Spleen (tissue), 7 donors: ENCODE data around the gene ATAD3B.
A peak's percentile ranks its signal among the peaks of the same experiment; 100 is the strongest.

Experiments
- POLR2AphosphoS5 ChIP-seq, 3 donors: sonication (generic); formaldehyde crosslinking; IDR thresholded peaks; one replicate each; pipeline ENCODE4 v1.5.1; 2017; ENCODE audit warnings: antibody characterized with exemption in 3 of 3
- TF ChIP-seq, protein P1 (sequence below), 11 experiments: fragments of 200-600 bp in 7 of 11; fragments of 450-650 bp in 4 of 11; sonication (generic) in 4 of 11; IDR thresholded peaks in 8 of 11; conservative IDR thresholded peaks in 3 of 11; 1 replicate in 7 of 11; 2 replicates in 4 of 11; pipeline versions ENCODE4 v1.4.0 to v1.8.0; 2016 to 2021; ENCODE audit warnings: antibody characterized with exemption in 11 of 11, inconsistent platforms in 4 of 11, mild to moderate bottlenecking in 1 of 11
- donor health status: DM: no; HTN: no; CAD: no; lungs with moderate emphysema.
- donor health status: DM: no; HTN: no; CAD: no.
- donor health status: DM: no; HTN: no; CAD: no.

DNA sequence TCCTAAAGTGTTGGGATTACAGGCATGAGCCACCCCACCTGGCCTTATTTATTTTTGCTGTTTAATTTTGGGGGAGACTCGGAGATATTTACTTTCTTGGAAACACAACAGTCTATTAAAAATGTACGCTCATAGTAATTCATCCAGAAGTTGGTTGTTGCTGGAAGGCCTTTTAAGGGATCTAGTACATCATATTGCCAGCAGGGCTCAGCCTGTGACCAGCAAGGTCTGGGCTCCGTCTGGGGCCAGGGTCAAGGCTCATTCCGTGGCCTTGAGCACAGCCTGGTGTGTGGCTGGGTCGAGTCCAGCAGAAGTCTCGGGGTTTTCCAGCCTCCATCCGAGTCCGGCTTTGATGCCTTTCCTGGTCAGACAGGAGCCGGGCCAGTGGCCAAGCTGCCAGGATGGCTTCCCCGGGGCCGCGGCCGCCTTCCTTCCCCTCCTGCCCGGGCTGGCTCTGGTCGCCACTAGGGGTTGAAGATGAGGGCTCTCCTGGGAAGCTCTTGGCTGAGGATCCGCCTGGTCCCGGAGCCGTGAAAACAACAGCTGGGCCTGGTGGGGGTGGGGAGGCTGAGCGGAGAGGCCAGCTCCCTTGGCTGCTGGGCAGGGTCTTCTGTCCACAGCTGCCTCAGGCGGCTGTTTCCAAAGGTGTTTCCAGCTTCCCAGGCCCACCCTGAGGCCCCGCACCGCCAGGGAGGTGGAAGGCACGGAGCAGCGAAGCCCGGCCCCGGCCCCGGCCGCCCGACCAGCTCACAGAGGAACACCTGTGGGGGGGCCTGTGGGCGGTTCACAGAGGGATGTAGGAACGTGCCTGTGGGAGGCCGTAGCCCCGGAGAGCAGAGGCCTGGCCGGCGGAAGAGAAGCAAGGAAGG lies 41.2 kb upstream of the ATAD3B start:
- peak; percentile 68 to 81 (median 74) for TF ChIP-seq POLR2AphosphoS5 (IDR thresholded peaks at IDR 0.05)
- TF ChIP-seq, protein P1, sequence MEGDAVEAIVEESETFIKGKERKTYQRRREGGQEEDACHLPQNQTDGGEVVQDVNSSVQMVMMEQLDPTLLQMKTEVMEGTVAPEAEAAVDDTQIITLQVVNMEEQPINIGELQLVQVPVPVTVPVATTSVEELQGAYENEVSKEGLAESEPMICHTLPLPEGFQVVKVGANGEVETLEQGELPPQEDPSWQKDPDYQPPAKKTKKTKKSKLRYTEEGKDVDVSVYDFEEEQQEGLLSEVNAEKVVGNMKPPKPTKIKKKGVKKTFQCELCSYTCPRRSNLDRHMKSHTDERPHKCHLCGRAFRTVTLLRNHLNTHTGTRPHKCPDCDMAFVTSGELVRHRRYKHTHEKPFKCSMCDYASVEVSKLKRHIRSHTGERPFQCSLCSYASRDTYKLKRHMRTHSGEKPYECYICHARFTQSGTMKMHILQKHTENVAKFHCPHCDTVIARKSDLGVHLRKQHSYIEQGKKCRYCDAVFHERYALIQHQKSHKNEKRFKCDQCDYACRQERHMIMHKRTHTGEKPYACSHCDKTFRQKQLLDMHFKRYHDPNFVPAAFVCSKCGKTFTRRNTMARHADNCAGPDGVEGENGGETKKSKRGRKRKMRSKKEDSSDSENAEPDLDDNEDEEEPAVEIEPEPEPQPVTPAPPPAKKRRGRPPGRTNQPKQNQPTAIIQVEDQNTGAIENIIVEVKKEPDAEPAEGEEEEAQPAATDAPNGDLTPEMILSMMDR (IDR thresholded peaks at IDR 0.05 in 8 of 11, conservative IDR thresholded peaks at IDR 0.05 in 3 of 11): peak in 5 of 11 experiments; percentile 6 to 36 (median 29)
